ENCODE data around the gene IKZF3.

GRCh38 chr17:39820987-39821386 lies 43.1 kb downstream of the IKZF3 start:
- TF ChIP-seq POLR2A (IDR thresholded peaks at IDR 0.05) (no peak), CTCF (IDR thresholded peaks at IDR 0.05) (no peak)

Measured in thyroid gland (tissue), 4 donors.